ENCODE results near the gene HMG20A.
"Not testable (repeated sequence)": the region's sequence is repeated elsewhere in the genome, so short reads cannot be mapped to it uniquely, and the experiment has no call there.

Gene HMG20A

GRCh38 chr15:77409259-77410156 lies 11.2 kb upstream of the HMG20A start:
- DNase-seq: no peak

- DNase-seq: not testable (repeated sequence)
These were observed 10.6 kb upstream of the HMG20A start for GRCh38 chr15:77410157-77410500.

- DNase-seq: no peak
These were observed 9.7 kb upstream of the HMG20A start for GRCh38 chr15:77410701-77411618.

- no peak for DNase-seq
These were observed 9.1 kb upstream of the HMG20A start for GRCh38 chr15:77411619-77411976.

- DNase-seq: no peak
These were observed 7.6 kb upstream of the HMG20A start for GRCh38 chr15:77412972-77413698.

GRCh38 chr15:77413699-77414349 lies 6.9 kb upstream of the HMG20A start:
- DNase-seq: no peak

GRCh38 chr15:77414789-77415442 lies 5.8 kb upstream of the HMG20A start:
- no peak for DNase-seq

- DNase-seq: no peak
These were observed 5.1 kb upstream of the HMG20A start for GRCh38 chr15:77415450-77416147.

GRCh38 chr15:77416148-77416455 lies 4.6 kb upstream of the HMG20A start:
- no peak for DNase-seq

GRCh38 chr15:77416954-77417353 lies 3.7 kb upstream of the HMG20A start:
- no peak for DNase-seq

GRCh38 chr15:77417602-77418001 lies 3.1 kb upstream of the HMG20A start:
- no peak for DNase-seq

GRCh38 chr15:77418391-77418965 lies 2.2 kb upstream of the HMG20A start:
- no peak for DNase-seq

GRCh38 chr15:77418966-77419835 lies 1.5 kb upstream of the HMG20A start:
- DNase-seq: no peak

- DNase-seq: peak; percentile 94
These were observed 665 bp upstream of the HMG20A start, which contains the start of gene PEAK1 for GRCh38 chr15:77419836-77420609. Gene PEAK1 (minus strand): TSS chr15:77420104. CDS start chr15:77181926, 238,178 bp downstream.

- no peak for DNase-seq
These were observed 647 bp downstream of the HMG20A start for GRCh38 chr15:77421370-77421700.

GRCh38 chr15:77425104-77425503 lies 4.4 kb downstream of the HMG20A start:
- DNase-seq: no peak

GRCh38 chr15:77426377-77426776 lies 5.7 kb downstream of the HMG20A start:
- DNase-seq: no peak

GRCh38 chr15:77426871-77427270 lies 6.2 kb downstream of the HMG20A start:
- DNase-seq: no peak

- DNase-seq: no peak
These were observed 9.5 kb downstream of the HMG20A start for GRCh38 chr15:77430213-77430612.
